Measurements from ENCODE around the gene TMA7B.

TMA7B gene

GRCh38 chr22:40004836-40005235 lies 44.6 kb downstream of the TMA7B start:
- no peak for DNase-seq

- DNase-seq: no peak
Observed at GRCh38 chr22:40006641-40007040, 46.4 kb downstream of the TMA7B start.

DNA sequence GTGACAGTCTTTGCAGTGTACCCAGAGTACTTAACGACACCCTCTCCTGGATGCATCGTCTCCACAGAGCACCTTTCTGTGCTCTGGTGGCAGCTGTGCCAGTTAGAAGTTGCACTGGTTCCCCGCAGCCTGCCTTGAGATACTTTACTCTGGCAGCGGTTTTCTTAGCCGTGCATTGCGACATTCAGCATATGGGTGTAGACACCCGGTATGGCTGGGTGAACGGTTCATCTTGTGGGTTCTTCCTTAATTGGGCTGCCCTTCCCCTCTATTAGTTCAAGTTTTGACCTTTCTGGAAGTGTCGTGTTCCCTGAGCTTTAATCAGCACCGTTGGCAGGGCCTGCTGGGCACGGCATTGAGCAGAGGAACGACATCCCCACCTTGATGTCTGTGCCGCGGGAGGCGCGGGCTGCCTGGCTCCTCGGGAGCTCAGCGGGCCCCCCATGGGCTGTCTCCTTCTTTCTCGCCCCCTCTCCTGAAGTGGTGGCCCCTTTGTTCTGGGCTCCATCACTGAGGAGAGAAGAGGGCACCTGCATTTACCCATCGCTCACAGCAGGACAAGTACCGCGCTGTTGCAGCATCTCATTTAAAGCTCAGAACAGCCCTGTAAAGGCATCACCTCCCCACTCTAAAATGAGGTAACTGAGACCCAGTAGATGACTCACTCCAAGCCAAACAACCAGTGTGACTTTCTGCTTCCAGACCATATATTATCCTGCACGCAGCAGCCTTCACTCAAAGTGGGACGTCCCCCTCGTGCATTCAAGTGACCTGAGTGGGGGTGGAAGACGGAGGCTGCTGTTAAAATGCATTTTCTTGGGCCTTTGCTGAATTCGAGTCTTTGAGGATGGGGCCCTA lies 47.9 kb downstream of the TMA7B start:
- no peak for DNase-seq

- DNase-seq: no peak
Observed at GRCh38 chr22:40008726-40009291, 48.6 kb downstream of the TMA7B start.

DNA sequence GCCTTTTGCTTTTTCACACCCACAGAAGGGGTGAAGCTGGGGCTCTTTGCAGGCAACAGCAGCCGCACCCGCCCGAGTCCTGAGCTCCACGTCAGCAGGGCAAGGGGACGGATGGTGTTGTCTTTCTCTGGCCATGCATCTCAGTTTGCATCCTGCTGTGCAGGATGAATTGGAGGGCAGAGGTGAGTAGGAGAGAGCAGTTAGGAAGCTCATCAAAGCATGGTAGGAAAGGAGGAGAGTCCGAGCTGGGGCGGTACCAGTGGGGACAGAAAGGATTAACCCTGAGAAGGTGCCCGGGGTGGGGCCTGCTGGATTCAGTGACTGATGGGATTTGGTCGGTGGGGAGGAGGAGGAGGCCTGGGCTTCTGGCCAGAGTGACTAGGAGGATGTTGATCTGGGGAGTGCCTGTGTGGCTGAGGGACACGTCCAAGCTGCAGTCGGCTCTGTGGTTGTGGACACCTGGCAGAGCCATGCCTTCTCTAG lies 49.1 kb downstream of the TMA7B start:
- DNase-seq: no peak

GRCh38 chr22:40009951-40010671 lies 49.9 kb downstream of the TMA7B start:
- DNase-seq: peak; percentile 24

DNA sequence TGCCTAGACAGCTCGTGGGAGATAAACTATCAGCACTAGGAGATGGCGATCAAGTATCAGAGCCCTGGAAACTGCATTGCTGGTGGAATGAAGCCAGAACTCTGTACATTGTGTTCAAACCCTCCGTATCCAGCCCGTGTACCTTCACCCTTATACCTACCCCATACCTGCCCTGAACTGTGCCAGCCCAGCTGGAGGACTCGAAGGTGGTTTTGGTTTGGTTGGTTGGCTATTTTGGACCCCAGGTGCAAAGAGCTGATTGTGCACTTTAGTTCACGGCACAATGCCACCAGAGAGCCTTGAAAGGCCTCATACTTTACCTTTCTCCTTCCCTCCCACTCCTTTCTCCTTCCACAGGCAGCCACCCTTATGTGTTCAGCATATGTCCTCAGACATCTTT lies 50.5 kb downstream of the TMA7B start:
- no peak for DNase-seq
